Colonic mucosa (tissue), 4 donors: ENCODE results near the gene MEX3B. TPM values are rescaled to one million over a fixed set of nuclear protein-coding genes. Genes with fewer than 3 reads are reported as not detected.

Source experiments
- DNase-seq: peaks from one replicate; pipeline ENCODE4 v3.0.0-alpha.2; 2020
- H3K27ac ChIP-seq: fragments of 200-600 bp; one replicate; pipeline ENCODE4 v1.8.0; 2021
- H3K27me3 ChIP-seq: fragments of 200-600 bp; one replicate; pipeline ENCODE4 v1.8.0; 2021
- H3K36me3 ChIP-seq: fragments of 200-600 bp; one replicate; pipeline ENCODE4 v1.8.0; 2021
- H3K4me1 ChIP-seq: fragments of 200-600 bp; one replicate; pipeline ENCODE4 v1.8.0; 2021; ENCODE audit warnings: mild to moderate bottlenecking
- H3K4me3 ChIP-seq: fragments of 200-600 bp; one replicate; pipeline ENCODE4 v1.8.0; 2021
- H3K9ac ChIP-seq, 2 donors: one replicate each; pipeline ENCODE4 v1.7.0; 2013; ENCODE audit warnings: control low read depth in 2 of 2, low read depth in 2 of 2, low read length in 2 of 2
- H3K9me3 ChIP-seq: fragments of 200-600 bp; one replicate; pipeline ENCODE4 v1.8.0; 2021
- intact Hi-C: fragments of 100-400 bp; cut with DNase I; formaldehyde crosslinking; loops from one replicate; pipeline ENCODE4 v1.14.1; 2022
- total RNA-seq, 2 donors: library from RNA; stranded (reverse); fragmentation: NEBNext Ultra II Directional in 1 of 2; extraction: Animal tissue kit (Norgen Biotek cat#: 25700) in 1 of 2; gene quantifications; one replicate each; pipeline ENCODE4 v1.2.1, GENCODE V29; 2021
- TF ChIP-seq, protein P1 (sequence below): fragments of 200-600 bp; IDR thresholded peaks from one replicate; pipeline ENCODE4 v1.8.0; 2022; ENCODE audit warnings: antibody characterized with exemption, mild to moderate bottlenecking
- donor health status: healthy.
- donor health status: DM: no; HTN: no; CAD: no.
- donor health status: DM: no; HTN: no; CAD: no.

Gene MEX3B
- total RNA-seq, 2 donors from 2014 or later: 0.72 to 1.1 TPM

DNA sequence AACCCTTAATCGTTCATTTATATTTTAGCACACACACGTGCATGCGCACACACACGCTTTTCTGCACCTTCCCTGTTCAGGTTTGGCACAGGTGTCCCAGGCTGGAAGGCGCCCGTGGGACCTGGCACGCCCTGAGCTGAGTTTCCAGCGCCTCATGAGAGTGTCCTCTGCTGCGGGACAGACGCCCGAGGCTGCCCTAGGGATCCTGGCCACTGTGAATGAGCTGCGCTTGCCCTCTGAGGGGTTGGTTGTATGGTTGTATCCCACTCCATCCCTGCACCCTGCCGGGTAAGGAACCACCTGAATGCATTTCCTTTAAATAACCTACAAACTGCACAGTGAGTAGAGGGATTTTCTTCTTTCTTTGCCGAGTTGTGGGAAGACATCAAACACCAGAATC lies 12.2 kb upstream of the MEX3B start:
- intact Hi-C loops: no loop called here
- no peaks in the 10 kb centered on the region for H3K9me3 ChIP-seq
- H3K4me1 ChIP-seq: no peaks in the 10 kb centered on the region
- no peaks in the 10 kb centered on the region for H3K36me3 ChIP-seq
- H3K27ac ChIP-seq: no peak overlapping the region
- peaks cover 6% of the 10 kb centered on the region for H3K27me3 ChIP-seq
- H3K9ac ChIP-seq: no peak overlapping the region
- TF ChIP-seq, protein P1, sequence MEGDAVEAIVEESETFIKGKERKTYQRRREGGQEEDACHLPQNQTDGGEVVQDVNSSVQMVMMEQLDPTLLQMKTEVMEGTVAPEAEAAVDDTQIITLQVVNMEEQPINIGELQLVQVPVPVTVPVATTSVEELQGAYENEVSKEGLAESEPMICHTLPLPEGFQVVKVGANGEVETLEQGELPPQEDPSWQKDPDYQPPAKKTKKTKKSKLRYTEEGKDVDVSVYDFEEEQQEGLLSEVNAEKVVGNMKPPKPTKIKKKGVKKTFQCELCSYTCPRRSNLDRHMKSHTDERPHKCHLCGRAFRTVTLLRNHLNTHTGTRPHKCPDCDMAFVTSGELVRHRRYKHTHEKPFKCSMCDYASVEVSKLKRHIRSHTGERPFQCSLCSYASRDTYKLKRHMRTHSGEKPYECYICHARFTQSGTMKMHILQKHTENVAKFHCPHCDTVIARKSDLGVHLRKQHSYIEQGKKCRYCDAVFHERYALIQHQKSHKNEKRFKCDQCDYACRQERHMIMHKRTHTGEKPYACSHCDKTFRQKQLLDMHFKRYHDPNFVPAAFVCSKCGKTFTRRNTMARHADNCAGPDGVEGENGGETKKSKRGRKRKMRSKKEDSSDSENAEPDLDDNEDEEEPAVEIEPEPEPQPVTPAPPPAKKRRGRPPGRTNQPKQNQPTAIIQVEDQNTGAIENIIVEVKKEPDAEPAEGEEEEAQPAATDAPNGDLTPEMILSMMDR: no peak
- no peak overlapping the region for H3K4me3 ChIP-seq
- DNase-seq: no peak

DNA sequence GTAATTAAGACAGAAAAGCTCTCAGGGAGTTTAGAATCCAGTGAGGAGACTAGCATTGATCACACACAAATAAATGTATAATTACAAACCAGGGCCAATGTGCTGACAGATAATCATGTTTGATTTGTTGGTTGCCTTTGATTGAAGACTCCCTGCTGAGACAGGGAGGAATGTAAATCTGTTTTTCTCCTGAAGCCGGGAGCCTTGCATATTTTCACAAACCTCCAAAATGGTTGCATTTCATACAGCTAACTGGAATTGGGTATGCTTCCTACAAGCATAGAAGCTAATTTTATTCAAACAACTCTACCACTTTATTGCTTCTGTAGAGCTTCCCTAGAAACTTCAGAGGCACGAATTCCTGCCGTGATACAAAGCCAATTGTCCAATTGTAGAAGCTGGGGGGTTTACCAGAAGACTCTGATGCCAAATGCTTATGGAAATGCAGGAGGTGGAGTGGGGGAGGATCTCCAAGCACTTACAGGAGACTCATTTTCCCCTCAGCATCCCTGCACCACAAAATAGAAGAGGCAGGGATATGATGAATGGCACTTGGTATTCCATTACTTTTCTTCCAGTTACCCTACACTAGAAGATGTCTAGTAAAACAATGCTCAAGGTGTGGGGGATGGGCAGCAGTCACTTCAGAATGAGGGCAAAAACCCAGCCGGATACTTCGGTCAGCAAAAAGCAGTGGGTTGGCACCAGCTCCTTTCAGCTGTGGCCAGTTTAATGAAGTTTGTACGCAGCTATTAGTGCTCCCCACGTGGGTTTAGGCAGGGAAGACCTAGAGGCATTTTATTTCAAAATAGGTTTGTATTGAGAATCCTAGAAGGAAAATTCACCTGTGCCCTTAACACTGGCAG lies 11.4 kb upstream of the MEX3B start:
- Histone ChIP-seq H3K27ac (no peak overlapping the region), H3K27me3 (peaks cover 6% of the 10 kb centered on the region), H3K4me1 (no peaks in the 10 kb centered on the region), H3K36me3 (no peaks in the 10 kb centered on the region), H3K9me3 (no peaks in the 10 kb centered on the region), H3K4me3 (no peak overlapping the region), H3K9ac (no peak overlapping the region)
- TF ChIP-seq, protein P1: no peak
- intact Hi-C loops: no loop called here
- DNase-seq: no peak

DNA sequence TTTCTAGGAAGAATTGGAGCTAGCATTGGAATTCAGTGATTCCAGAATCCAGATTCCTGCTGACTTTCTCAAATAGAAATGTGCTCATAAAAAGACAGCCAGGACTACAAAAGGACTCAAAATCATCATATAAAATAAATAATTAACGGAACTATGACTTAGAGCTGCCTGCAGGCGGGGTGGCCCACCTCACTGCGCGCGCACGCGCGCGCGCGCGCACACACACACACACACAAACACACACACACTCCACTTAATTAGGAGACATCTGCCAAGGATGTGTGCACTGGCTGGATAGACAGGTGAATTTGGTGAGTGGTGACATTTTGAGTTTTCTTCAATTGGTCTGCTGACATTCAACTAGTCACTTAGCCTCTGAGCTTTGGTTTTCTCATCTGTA lies 6.9 kb upstream of the MEX3B start:
- intact Hi-C loops: no loop called here
- no peak for DNase-seq
- H3K27ac ChIP-seq: no peak overlapping the region
- H3K9ac ChIP-seq: no peak overlapping the region
- H3K36me3 ChIP-seq: no peaks in the 10 kb centered on the region
- TF ChIP-seq, protein P1: no peak
- H3K4me1 ChIP-seq: no peaks in the 10 kb centered on the region
- H3K27me3 ChIP-seq: peaks cover 14% of the 10 kb centered on the region
- no peaks in the 10 kb centered on the region for H3K9me3 ChIP-seq
- no peak overlapping the region for H3K4me3 ChIP-seq

DNA sequence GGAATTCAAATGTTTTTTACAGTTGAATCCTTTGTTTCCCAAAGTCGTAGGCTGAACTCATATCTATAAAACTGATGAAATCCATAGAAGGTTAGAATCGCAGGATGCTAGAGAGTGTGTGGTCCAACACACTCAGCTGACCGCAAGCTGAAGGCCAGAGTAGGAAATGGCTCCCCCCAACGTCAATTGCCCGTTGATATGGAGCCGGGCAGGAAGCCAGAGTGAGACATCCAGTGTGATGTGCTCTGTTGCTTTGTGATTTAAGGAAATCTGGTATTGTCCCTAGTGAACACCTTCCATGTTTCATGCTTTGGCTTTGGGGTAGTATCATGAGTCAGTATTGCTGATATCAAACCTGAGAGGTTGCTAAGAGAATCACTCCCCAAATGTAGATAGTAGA lies 5.8 kb upstream of the MEX3B start:
- TF ChIP-seq, protein P1: no peak
- Histone ChIP-seq H3K4me1 (no peaks in the 10 kb centered on the region), H3K4me3 (no peak overlapping the region), H3K36me3 (no peaks in the 10 kb centered on the region), H3K27ac (no peak overlapping the region), H3K9me3 (no peaks in the 10 kb centered on the region), H3K9ac (no peak overlapping the region), H3K27me3 (peaks cover 19% of the 10 kb centered on the region)
- DNase-seq: no peak
- intact Hi-C loops: no loop called here

DNA sequence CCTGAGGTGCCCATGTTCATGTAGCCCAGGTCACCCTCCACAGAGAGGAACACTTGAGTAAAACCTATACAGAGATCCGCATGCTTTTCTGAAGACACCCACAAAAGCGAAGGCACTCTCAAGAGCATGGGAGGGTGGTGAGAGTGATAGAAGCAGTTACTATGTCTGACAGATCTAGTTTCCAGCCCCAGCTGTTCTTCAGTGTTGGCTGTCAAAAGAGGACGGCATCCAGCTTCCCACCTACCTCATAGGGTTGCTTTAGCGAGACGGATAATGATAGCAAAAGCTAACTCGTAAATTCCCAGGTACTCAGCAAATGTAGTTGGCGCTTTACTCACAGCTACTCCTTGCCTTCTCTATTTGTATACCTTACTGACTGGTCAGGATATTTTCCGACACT lies 3.0 kb upstream of the MEX3B start:
- no peaks in the 10 kb centered on the region for H3K9me3 ChIP-seq
- intact Hi-C loops: loop anchor here (10.0 kb wide), 1 partner anchor 564 kb away; no protein-coding TSS in a partner anchor
- H3K27me3 ChIP-seq: peaks cover 26% of the 10 kb centered on the region
- H3K4me3 ChIP-seq: no peak overlapping the region
- TF ChIP-seq, protein P1: no peak
- DNase-seq: no peak
- H3K9ac ChIP-seq: no peak overlapping the region
- H3K4me1 ChIP-seq: peaks cover 7% of the 10 kb centered on the region
- no peak overlapping the region for H3K27ac ChIP-seq
- H3K36me3 ChIP-seq: no peaks in the 10 kb centered on the region
